HFFc6 (cell line): Measurements from ENCODE around the gene PLA2G3. TPM values are rescaled to one million over a fixed set of nuclear protein-coding genes. Genes with fewer than 3 reads are reported as not detected.

Source experiments
- DNase-seq: peaks from one replicate; pipeline ENCODE4 v3.0.0-alpha.2; 2018
- H3K27ac Mint-ChIP-seq: 2 replicates; pipeline ENCODE4 v1.8.0; 2020; ENCODE audit warnings: mild to moderate bottlenecking, mixed read lengths
- H3K27me3 Mint-ChIP-seq: 2 replicates; pipeline ENCODE4 v1.8.0; 2021; ENCODE audit warnings: mild to moderate bottlenecking, moderate library complexity, mixed read lengths; ENCODE audit not compliant: insufficient read depth
- H3K36me3 Mint-ChIP-seq: 2 replicates; pipeline ENCODE4 v1.8.0; 2021; ENCODE audit warnings: low read depth, mixed read lengths
- H3K4me1 Mint-ChIP-seq: 2 replicates; pipeline ENCODE4 v1.8.0; 2020; ENCODE audit warnings: low read depth, mixed read lengths
- H3K4me3 Mint-ChIP-seq: 2 replicates; pipeline ENCODE4 v1.8.0; 2020; ENCODE audit warnings: mild to moderate bottlenecking, moderate library complexity, mixed read lengths
- H3K9me3 Mint-ChIP-seq: 2 replicates; pipeline ENCODE4 v1.8.0; 2020; ENCODE audit warnings: mild to moderate bottlenecking, mixed read lengths
- total RNA-seq, 6 experiments: library from RNA; stranded (reverse); fragmentation: NEBNext Ultra II Directional; extraction: Animal tissue kit (Norgen Biotek cat#: 25700); gene quantifications; 2 replicates in 1 of 6; 3 replicates in 5 of 6; pipeline ENCODE4 v1.2.3, GENCODE V29; 2021
- TF ChIP-seq, protein P1 (sequence below): fragments of 200-600 bp; sonication (generic); IDR thresholded peaks from 2 replicates; pipeline ENCODE4 v1.5.0; 2021; ENCODE audit warnings: antibody characterized with exemption, mild to moderate bottlenecking

Gene PLA2G3
- total RNA-seq, 6 experiments from 2014 or later = 0.05 TPM; not detected in 5

DNA sequence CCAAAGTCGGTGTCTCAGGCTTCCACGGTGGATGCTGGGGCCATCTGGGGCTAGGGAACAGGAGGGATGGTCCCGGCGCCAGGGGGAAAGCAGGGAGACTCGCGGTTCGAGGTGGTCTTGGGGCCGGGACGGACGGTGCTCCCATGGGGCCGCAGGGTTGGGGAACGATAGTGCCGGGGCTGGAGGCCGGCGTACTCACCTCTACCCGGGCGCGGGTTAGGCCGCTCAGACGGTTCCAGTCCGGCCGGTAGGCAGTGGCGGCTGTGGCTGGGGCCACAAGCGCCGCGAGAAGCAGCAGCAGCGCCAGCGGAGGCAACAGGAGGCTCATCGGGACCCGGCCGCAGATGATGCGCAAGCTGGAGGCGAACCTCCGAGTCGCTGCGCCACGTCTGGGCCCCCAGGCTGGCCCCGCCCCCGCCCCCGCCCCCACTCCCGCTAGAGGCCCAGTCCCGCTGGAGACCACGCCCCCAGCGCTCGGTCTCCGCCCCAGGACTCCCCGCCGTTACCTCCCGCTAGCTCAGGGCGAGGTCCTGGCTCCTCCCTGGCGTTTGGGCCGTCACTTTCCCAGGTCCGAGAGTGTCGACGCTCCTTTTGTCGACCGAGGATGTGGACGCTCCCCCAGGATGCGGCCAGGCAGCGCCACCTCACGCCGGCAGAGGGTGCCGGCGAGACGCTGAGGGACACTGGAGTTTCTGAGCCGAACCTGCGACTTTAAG is 33.0 kb downstream of the PLA2G3 start, which contains the start of gene SELENOM:
TSS of gene SELENOM (minus strand) at position 391 of the 716 bp plus-strand sequence. CDS start at position 328, 63 bp downstream.
- Mint-ChIP-seq H3K27me3 (peaks cover 29% of the 10 kb centered on the region), H3K27ac (peak within 1 kb of the TSS; percentile 98), H3K4me3 (peak within 1 kb of the TSS; percentile 94), H3K9me3 (no peaks in the 10 kb centered on the region), H3K36me3 (peaks cover 11% of the 10 kb centered on the region), H3K4me1 (peaks cover 39% of the 10 kb centered on the region)
- peak; percentile 98 for DNase-seq
- TF ChIP-seq, protein P1, sequence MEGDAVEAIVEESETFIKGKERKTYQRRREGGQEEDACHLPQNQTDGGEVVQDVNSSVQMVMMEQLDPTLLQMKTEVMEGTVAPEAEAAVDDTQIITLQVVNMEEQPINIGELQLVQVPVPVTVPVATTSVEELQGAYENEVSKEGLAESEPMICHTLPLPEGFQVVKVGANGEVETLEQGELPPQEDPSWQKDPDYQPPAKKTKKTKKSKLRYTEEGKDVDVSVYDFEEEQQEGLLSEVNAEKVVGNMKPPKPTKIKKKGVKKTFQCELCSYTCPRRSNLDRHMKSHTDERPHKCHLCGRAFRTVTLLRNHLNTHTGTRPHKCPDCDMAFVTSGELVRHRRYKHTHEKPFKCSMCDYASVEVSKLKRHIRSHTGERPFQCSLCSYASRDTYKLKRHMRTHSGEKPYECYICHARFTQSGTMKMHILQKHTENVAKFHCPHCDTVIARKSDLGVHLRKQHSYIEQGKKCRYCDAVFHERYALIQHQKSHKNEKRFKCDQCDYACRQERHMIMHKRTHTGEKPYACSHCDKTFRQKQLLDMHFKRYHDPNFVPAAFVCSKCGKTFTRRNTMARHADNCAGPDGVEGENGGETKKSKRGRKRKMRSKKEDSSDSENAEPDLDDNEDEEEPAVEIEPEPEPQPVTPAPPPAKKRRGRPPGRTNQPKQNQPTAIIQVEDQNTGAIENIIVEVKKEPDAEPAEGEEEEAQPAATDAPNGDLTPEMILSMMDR = peak; percentile 89

DNA sequence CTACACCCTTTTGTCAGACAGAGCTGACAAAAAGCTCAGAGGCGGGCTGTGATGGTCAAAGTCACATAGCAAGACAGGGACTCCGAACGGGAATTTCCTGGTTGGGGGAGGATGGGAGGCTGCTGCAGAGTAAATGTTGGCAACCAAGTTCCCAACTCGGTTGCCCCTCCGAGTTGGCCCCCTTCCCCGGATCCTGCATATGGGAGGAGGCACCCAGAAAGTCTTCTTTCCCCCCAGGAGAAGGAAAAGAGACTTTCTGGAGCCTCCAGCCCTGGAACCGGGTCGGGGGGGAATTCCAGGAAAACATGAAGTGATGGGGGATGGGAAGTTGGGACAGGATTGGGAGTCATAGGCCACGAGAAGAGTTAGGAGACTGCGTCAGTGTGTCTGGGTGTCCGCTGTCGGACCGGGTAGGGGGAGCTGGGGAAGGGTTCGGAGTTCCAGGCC is 33.6 kb downstream of the PLA2G3 start:
- H3K27ac Mint-ChIP-seq = peak overlapping the region; percentile 98
- H3K27me3 Mint-ChIP-seq = peaks cover 29% of the 10 kb centered on the region

DNA sequence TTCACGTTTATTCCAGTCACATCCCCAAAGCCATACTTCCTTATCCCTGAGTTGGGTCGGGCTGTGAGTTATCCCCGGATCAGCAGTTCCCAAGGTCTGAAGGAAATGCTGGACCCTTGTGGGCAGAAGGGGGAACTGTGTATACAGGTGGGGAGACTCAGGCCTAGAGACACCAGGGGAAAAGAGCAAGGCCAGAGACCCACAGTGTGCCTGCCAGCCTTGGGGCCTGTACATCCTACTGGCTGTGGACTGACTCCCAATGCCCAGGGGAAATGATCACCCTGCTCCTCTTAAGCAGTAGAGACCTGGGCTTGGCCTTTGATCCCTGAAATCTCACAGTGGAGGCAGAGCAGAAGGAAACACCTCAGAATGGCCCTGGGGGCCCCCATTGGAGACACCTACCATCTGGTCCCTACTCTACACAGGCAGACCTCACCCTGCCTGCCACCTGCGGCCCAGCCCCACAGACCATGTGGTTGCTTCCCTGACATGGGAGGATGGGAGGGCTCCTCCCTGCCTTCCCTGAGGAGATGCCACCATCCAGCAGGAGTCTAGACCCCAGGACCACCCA is 34.2 kb downstream of the PLA2G3 start:
- Mint-ChIP-seq H3K4me3 (peak overlapping the region; percentile 94), H3K4me1 (peaks cover 52% of the 10 kb centered on the region), H3K36me3 (peaks cover 14% of the 10 kb centered on the region), H3K27me3 (peaks cover 33% of the 10 kb centered on the region), H3K27ac (peak overlapping the region; percentile 98), H3K9me3 (no peaks in the 10 kb centered on the region)
- TF ChIP-seq, protein P1 = peak; percentile 57
- DNase-seq = peak; percentile 40

More for the DNA sequence above, 33.6 kb downstream of the PLA2G3 start:
- peaks cover 45% of the 10 kb centered on the region for H3K4me1 Mint-ChIP-seq
- TF ChIP-seq, protein P1 = no peak
- no peak for DNase-seq
- H3K4me3 Mint-ChIP-seq = peak overlapping the region; percentile 94
- peaks cover 11% of the 10 kb centered on the region for H3K36me3 Mint-ChIP-seq
- H3K9me3 Mint-ChIP-seq = no peaks in the 10 kb centered on the region

DNA sequence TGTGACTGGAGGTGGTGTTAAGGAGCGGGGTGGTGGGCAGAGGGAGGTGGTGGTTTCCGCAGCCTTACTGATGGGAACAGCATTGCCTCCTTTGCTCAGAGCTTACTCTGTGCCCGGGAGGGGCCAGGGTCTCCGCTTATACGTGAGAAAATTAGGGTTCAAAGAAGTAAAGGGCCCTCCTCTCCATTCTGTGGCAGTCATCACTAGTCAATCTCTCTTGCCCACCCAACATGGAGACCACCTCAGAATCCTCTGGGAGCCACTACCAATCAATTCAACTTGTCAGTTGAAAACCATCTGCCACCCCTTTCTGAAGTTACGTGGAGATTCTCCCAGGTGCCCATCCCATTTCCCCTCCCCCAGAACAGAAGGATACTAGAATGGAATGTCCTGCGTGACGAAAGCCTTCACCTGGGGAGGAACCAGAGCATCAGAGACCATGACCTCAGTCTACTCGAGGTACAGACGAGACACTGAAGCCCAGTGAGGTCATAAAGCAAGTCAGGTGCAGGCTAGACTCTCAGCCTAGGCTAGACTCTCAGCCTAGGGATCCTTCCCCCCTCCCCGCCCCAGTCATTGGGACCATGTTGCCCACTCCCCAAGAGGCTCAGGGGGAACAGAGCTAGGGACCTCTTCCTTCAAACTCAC is 34.9 kb downstream of the PLA2G3 start:
- Mint-ChIP-seq H3K27ac (peak overlapping the region; percentile 98), H3K4me1 (peaks cover 54% of the 10 kb centered on the region), H3K36me3 (peaks cover 15% of the 10 kb centered on the region), H3K4me3 (peak overlapping the region; percentile 94), H3K27me3 (peaks cover 35% of the 10 kb centered on the region), H3K9me3 (no peaks in the 10 kb centered on the region)
- DNase-seq = no peak
- TF ChIP-seq, protein P1 = no peak

DNA sequence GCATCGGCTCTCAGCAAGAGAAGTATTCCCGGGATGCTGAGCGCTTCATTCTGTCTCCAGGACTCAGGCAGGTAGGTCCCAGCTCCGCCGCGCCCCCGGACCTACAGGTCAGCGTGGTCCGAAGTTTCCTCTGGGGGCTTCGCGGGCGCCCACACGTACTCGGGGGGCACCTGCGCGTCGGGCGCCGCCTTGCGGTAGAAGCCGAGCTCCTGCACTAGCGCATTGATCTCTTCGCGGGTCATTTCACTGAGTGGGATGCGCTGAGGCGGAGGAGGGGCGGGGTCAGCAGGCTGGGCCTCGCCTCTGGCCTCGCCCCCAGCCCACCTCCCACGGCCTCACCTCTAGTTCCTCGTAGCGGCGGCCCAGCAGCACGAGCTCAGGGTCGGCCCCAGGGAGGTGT is 35.4 kb downstream of the PLA2G3 start:
- Mint-ChIP-seq H3K9me3 (no peaks in the 10 kb centered on the region), H3K4me3 (no peak overlapping the region), H3K4me1 (peaks cover 54% of the 10 kb centered on the region)

More for the DNA sequence above, 35.4 kb downstream of the PLA2G3 start:
- Mint-ChIP-seq H3K27ac (no peak overlapping the region), H3K36me3 (peaks cover 15% of the 10 kb centered on the region), H3K27me3 (peaks cover 38% of the 10 kb centered on the region)
- DNase-seq = no peak
- TF ChIP-seq, protein P1 = no peak
